ENCODE measurements around the gene GAB1. TPM values are rescaled to one million over a fixed set of nuclear protein-coding genes. Genes with fewer than 3 reads are reported as not detected.
A peak's percentile ranks its signal among the peaks of the same experiment; 100 is the strongest.

The GAB1 gene
- total RNA-seq, 6 donors from 2014 or later: 47.1 to 77.6 (median 56.9) TPM

DNA sequence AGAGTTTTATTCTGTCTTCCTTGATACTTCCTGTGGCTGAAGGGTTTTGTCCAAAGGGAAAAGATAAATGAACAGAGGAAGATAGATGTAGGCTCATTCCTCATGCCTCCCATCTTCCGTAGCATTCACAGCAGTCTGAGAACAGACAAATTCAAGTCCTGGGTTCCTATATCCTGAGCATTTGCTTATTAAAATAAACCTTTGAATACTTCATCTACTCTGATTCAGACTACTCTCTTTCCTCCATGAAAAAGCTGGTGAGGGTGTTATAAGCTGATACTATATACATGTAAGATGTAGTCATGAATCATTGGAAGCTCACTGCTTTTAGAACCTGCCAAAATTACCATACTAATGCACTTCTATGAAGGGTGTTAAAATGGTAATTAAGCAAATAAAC is 61.2 kb downstream of the GAB1 start:
- Histone ChIP-seq H3K36me3 (no peaks in the 10 kb centered on the region), H3K4me1 (peaks cover 26 to 54% (median 32%) of the 10 kb centered on the region in 4 donors), H3K9me3 (no peaks in the 10 kb centered on the region), H3K27ac (peak overlapping the region in 1 of 4 donors; percentile 32), H3K4me3 (no peak overlapping the region), H3K27me3 (no peaks in the 10 kb centered on the region)
- no peak for TF ChIP-seq EP300 (IDR thresholded peaks at IDR 0.05)
- TF ChIP-seq, protein P1, sequence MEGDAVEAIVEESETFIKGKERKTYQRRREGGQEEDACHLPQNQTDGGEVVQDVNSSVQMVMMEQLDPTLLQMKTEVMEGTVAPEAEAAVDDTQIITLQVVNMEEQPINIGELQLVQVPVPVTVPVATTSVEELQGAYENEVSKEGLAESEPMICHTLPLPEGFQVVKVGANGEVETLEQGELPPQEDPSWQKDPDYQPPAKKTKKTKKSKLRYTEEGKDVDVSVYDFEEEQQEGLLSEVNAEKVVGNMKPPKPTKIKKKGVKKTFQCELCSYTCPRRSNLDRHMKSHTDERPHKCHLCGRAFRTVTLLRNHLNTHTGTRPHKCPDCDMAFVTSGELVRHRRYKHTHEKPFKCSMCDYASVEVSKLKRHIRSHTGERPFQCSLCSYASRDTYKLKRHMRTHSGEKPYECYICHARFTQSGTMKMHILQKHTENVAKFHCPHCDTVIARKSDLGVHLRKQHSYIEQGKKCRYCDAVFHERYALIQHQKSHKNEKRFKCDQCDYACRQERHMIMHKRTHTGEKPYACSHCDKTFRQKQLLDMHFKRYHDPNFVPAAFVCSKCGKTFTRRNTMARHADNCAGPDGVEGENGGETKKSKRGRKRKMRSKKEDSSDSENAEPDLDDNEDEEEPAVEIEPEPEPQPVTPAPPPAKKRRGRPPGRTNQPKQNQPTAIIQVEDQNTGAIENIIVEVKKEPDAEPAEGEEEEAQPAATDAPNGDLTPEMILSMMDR (IDR thresholded peaks at IDR 0.05): no peak
- no peak for TF ChIP-seq POLR2AphosphoS5 (IDR thresholded peaks at IDR 0.05)
- TF ChIP-seq POLR2A (IDR thresholded peaks at IDR 0.05): no peak
- ATAC-seq (ENCODE audit: low FRiP score in 2 of 2): no peak
- DNase-seq: no peak
- 43 to 52% methylated on average over 1 of the region's 1 CpG for WGBS, 2 donors

DNA sequence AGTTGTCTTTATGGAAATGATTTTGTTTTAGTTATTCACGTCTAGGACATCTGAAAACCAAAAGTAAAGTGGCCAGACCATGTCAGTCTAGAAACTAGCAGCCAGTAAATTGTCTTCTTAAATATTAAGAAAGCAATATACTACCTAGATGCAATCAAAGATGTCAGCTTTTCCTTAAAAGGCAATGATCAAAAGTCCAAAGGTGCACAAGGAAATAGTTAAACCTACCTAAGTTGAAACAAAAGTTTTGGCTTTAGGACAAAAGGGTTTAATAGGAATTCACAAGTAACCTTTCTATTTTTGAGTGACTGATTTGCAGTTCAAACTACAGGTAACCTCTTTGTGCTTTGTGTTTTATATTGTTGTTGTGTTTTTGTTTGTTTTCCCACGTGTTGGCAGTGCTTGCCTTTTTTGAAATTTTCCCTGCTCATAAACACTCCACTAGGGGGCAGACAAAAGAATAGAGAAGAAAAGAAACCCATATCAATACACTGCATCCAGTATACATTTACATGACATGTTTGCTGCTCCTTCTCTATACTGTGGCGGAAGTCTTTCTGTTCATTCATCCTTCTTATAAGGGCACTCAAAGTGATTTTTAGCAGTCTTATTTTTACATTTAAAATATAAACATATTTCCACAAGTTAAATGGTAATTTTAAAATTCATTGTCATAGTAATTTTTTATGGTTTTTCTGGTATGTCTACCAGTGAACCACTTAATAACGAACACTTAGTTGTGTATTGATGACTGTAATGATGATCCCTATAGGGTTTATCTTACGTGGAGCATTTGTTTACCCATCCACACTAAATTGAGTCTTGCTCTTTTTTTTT is 62.7 kb downstream of the GAB1 start:
- Histone ChIP-seq H3K27ac (no peak overlapping the region), H3K36me3 (no peaks in the 10 kb centered on the region), H3K4me3 (no peak overlapping the region), H3K9me3 (no peaks in the 10 kb centered on the region), H3K27me3 (no peaks in the 10 kb centered on the region), H3K4me1 (peaks cover 29 to 50% (median 35%) of the 10 kb centered on the region in 4 donors)
- 70 to 72% methylated on average over 5 of the region's 5 CpGs for WGBS, 2 donors
- TF ChIP-seq POLR2AphosphoS5 (IDR thresholded peaks at IDR 0.05) (no peak), EP300 (IDR thresholded peaks at IDR 0.05) (no peak)
- TF ChIP-seq, protein P1 (IDR thresholded peaks at IDR 0.05): peak; percentile 29 to 57 (median 50)
- peak in 1 of 2 donors; percentile 71 for ATAC-seq (ENCODE audit: low FRiP score in 2 of 2)
- no peak for DNase-seq

DNA sequence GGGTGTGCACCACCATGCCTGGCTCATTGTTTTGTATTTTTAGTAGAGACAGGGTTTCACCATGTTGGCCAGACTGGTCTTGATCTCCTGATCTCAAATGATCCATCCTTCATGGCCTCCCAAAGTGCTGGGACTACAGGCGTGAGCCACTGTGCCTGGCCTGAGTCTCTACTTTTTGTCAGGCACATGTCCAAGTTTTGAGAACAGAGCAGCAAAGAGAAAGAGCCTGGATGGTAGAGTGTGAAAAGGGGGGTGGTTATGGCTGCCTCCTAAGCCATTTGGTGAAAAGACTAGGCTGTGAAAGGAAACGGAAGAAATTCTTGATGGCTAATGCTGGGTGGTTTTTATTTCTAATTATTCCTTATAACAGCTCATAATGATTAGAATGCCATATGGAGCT is 63.4 kb downstream of the GAB1 start:
- peaks cover 36 to 52% (median 40%) of the 10 kb centered on the region in 4 donors for H3K4me1 ChIP-seq
- H3K4me3 ChIP-seq: no peak overlapping the region
- ATAC-seq (ENCODE audit: low FRiP score in 2 of 2) (no peak), DNase-seq (no peak)
- H3K27ac ChIP-seq: no peak overlapping the region
- TF ChIP-seq EP300 (IDR thresholded peaks at IDR 0.05) (no peak), POLR2AphosphoS5 (IDR thresholded peaks at IDR 0.05) (no peak), POLR2A (IDR thresholded peaks at IDR 0.05) (no peak)
- TF ChIP-seq, protein P1 (IDR thresholded peaks at IDR 0.05): no peak
- H3K9me3 ChIP-seq: no peaks in the 10 kb centered on the region
- WGBS, 2 donors: 83 to 91% methylated on average over 2 of the region's 2 CpGs
- no peaks in the 10 kb centered on the region for H3K36me3 ChIP-seq
- H3K27me3 ChIP-seq: no peaks in the 10 kb centered on the region

DNA sequence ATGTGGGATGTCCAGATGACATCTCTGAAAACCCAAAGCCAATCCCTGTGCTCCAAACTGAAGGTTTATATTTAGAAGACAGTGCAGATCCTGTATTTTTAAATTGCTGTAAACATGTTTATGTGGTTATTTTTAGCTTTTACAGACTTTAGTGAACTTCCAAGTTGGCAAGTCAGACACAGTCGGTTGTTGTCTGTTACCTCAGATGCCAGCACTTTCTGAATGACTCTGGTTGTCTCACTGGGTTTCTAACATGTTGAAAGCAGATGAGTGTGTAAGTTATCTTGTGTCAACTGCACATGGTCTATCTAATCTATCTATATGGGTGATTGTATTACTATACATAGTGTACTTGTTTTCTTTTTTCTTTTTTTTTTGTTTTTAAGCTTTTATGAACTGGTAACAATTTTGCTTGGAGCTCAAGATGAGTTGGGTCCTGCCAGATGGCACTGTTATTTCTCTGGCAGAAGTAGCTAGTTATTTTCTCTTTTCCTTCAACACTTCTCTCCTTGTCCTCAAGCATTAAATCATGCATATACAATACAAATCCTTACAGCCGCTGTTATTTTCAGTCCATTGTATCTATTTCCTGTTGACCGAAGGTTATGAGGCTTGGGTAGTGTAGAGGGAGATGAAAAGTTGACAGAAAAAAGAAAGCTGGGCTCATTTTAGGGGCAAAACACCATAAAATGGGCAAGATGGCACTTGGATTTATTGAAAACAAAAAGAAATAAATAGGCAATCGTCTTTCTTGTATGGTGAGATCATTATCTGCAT is 66.3 kb downstream of the GAB1 start:
- Histone ChIP-seq H3K9me3 (no peaks in the 10 kb centered on the region), H3K4me1 (peaks cover 54 to 58% (median 55%) of the 10 kb centered on the region in 4 donors), H3K4me3 (no peak overlapping the region), H3K36me3 (no peaks in the 10 kb centered on the region), H3K27ac (peak overlapping the region in 2 of 4 donors; percentile 17 to 55), H3K27me3 (no peaks in the 10 kb centered on the region)
- no peak for ATAC-seq (ENCODE audit: low FRiP score in 2 of 2)
- no peak for TF ChIP-seq POLR2AphosphoS5 (IDR thresholded peaks at IDR 0.05)
- TF ChIP-seq EP300 (IDR thresholded peaks at IDR 0.05): no peak
- TF ChIP-seq POLR2A (IDR thresholded peaks at IDR 0.05): no peak
- 23 to 28% methylated on average over 4 of the region's 4 CpGs for whole genome bisulfite sequencing, 2 donors
- DNase-seq: no peak

DNA sequence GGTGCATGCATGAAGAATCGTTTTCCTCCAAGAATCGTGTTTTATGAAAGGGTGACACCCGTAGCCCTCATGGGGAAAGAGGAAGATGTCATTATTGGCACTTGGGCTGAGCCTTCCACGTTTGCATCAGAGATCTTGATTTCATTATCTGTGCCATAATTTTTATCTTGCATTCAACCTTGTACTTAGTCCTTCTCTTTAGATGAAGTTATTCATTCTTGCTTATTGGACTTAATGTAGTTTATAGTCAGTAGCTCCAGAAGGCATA is 66.8 kb downstream of the GAB1 start:
- peak in 1 of 2 donors; percentile 45 for ATAC-seq (ENCODE audit: low FRiP score in 2 of 2)
- TF ChIP-seq POLR2A (IDR thresholded peaks at IDR 0.05) (no peak), POLR2AphosphoS5 (IDR thresholded peaks at IDR 0.05) (no peak), EP300 (IDR thresholded peaks at IDR 0.05) (no peak)
- TF ChIP-seq, protein P1 (IDR thresholded peaks at IDR 0.05): no peak
- Histone ChIP-seq H3K27ac (peak overlapping the region in 1 of 4 donors; percentile 55), H3K4me3 (no peak overlapping the region), H3K36me3 (no peaks in the 10 kb centered on the region), H3K4me1 (peaks cover 55 to 59% (median 58%) of the 10 kb centered on the region in 4 donors), H3K9me3 (no peaks in the 10 kb centered on the region), H3K27me3 (no peaks in the 10 kb centered on the region)
- no peak for DNase-seq
- WGBS, 2 donors: 36 to 46% methylated on average over 4 of the region's 4 CpGs

Measured in upper lobe of left lung (tissue), 6 donors.